ENCODE results near the gene DMD. TPM values are rescaled to one million over a fixed set of nuclear protein-coding genes. Genes with fewer than 3 reads are reported as not detected.

Gene DMD
- total RNA-seq, 1 donor from 2014 or later: 30.6 TPM

DNA sequence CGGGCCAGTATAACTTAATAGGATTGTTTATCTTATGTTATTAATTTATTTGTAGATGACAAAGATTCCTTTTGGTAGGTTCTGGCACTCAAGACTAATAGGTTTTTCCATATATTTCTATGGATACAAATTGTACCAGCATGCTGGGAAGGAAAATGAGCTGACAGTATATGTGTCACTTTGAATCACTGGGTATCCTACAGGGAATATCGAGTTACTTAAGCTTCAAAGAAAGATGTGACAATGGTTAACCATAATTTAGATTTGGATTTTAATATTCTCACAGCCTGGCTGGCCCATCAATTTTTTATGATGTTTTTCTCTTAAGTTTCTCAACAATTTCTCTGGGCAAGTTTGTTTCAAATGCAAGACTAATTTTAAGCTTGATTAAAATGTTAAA is 1640.7 kb downstream of the DMD start:
- Histone ChIP-seq H4K20me1 (ENCODE audit: low read depth) (no peaks in the 10 kb centered on the region), H3K27me3 (no peaks in the 10 kb centered on the region), H3K27ac (no peak overlapping the region), H3F3A (ENCODE audit: low read depth) (no peaks in the 10 kb centered on the region), H3K4me2 (no peak overlapping the region), H3K4me3 (no peak overlapping the region), H3K9me3 (ENCODE audit: low read depth) (peaks cover 9% of the 10 kb centered on the region), H3K4me1 (no peaks in the 10 kb centered on the region), H3K79me2 (ENCODE audit: low read depth) (no peaks in the 10 kb centered on the region), H2AFZ (replicated peaks) (no peak overlapping the region), H3K9ac (no peak overlapping the region), H3K36me3 (no peaks in the 10 kb centered on the region)
- no peak for TF ChIP-seq EZH2 (IDR thresholded peaks at IDR 0.05)
- TF ChIP-seq, protein P1, sequence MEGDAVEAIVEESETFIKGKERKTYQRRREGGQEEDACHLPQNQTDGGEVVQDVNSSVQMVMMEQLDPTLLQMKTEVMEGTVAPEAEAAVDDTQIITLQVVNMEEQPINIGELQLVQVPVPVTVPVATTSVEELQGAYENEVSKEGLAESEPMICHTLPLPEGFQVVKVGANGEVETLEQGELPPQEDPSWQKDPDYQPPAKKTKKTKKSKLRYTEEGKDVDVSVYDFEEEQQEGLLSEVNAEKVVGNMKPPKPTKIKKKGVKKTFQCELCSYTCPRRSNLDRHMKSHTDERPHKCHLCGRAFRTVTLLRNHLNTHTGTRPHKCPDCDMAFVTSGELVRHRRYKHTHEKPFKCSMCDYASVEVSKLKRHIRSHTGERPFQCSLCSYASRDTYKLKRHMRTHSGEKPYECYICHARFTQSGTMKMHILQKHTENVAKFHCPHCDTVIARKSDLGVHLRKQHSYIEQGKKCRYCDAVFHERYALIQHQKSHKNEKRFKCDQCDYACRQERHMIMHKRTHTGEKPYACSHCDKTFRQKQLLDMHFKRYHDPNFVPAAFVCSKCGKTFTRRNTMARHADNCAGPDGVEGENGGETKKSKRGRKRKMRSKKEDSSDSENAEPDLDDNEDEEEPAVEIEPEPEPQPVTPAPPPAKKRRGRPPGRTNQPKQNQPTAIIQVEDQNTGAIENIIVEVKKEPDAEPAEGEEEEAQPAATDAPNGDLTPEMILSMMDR (IDR thresholded peaks at IDR 0.05): no peak
- no peak for TF ChIP-seq EZH2phosphoT487 (IDR thresholded peaks at IDR 0.05)
- no peak overlapping the region for H3K27ac Mint-ChIP-seq
- H3K4me1 Mint-ChIP-seq: no peaks in the 10 kb centered on the region
- H3K36me3 Mint-ChIP-seq: no peaks in the 10 kb centered on the region
- DNase-seq (ENCODE audit: low spot score): no peak
- no peak overlapping the region for H3K4me3 Mint-ChIP-seq
- no peaks in the 10 kb centered on the region for H3K27me3 Mint-ChIP-seq (ENCODE audit: insufficient read depth, low read depth)
- H3K9me3 Mint-ChIP-seq: no peaks in the 10 kb centered on the region

DNA sequence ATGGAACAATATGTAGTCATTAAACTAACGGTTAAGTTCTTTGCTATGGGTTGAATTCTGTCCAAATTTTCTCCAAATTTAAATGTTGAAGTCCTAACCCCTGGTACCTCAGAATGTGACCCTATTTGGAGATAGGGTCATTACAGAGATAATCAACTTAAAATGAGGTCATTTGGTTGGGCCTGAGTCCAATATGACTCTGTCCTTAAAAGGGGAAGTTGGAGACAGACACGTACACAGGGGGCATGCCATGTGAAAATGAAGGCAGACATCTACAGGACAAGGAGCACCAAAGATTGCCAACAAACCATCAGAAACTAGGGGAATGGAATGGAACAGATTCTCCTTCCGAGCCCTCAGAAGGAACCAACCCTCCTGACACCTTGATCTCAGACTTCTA is 1647.6 kb downstream of the DMD start:
- no peak overlapping the region for H3K4me3 Mint-ChIP-seq
- no peaks in the 10 kb centered on the region for H3K27me3 Mint-ChIP-seq (ENCODE audit: insufficient read depth, low read depth)

DNA sequence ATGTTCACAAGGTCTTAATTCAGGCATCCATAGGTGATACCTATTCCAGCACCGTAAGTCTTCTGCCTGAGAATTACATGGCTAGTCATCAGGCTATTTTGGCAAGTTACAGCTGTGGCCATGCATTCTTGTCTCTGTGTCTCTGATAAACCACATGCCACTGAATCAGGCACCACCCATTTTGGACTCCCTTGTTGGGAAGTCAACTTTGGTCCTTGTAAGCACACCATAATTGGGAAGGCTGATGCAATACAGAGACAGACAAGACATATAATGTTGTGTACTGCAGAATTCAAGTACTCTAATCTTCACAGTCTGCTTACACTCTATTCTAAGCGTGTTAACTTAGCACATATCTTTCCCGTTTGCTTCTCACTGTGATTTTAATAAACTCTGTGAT is 1655.8 kb downstream of the DMD start:
- peaks cover 5% of the 10 kb centered on the region for H3K36me3 Mint-ChIP-seq
- TF ChIP-seq, protein P1 (IDR thresholded peaks at IDR 0.05): no peak
- H3K36me3 ChIP-seq: no peaks in the 10 kb centered on the region

More for the DNA sequence above, 1647.6 kb downstream of the DMD start:
- Histone ChIP-seq H3K4me3 (no peak overlapping the region), H2AFZ (replicated peaks) (no peak overlapping the region), H3K9ac (no peak overlapping the region), H3F3A (ENCODE audit: low read depth) (no peaks in the 10 kb centered on the region), H3K27me3 (no peaks in the 10 kb centered on the region), H3K79me2 (ENCODE audit: low read depth) (no peaks in the 10 kb centered on the region), H4K20me1 (ENCODE audit: low read depth) (no peaks in the 10 kb centered on the region), H3K9me3 (ENCODE audit: low read depth) (peaks cover 3% of the 10 kb centered on the region), H3K4me2 (no peak overlapping the region), H3K4me1 (no peaks in the 10 kb centered on the region), H3K36me3 (no peaks in the 10 kb centered on the region), H3K27ac (no peak overlapping the region)
- DNase-seq (ENCODE audit: low spot score): no peak
- Mint-ChIP-seq H3K4me1 (no peaks in the 10 kb centered on the region), H3K9me3 (peaks cover 3% of the 10 kb centered on the region), H3K27ac (peak overlapping the region; percentile 60), H3K36me3 (peaks cover 5% of the 10 kb centered on the region)
- TF ChIP-seq EZH2phosphoT487 (IDR thresholded peaks at IDR 0.05) (no peak), EZH2 (IDR thresholded peaks at IDR 0.05) (no peak)
- TF ChIP-seq, protein P1 (IDR thresholded peaks at IDR 0.05): no peak

More for the DNA sequence above, 1655.8 kb downstream of the DMD start:
- no peaks in the 10 kb centered on the region for H3K9me3 ChIP-seq (ENCODE audit: low read depth)
- H3K27me3 ChIP-seq: no peaks in the 10 kb centered on the region
- no peak overlapping the region for H2AFZ ChIP-seq (replicated peaks)
- Mint-ChIP-seq H3K4me1 (peaks cover 7% of the 10 kb centered on the region), H3K9me3 (peaks cover 4% of the 10 kb centered on the region), H3K4me3 (no peak overlapping the region), H3K27me3 (ENCODE audit: insufficient read depth, low read depth) (no peaks in the 10 kb centered on the region), H3K27ac (no peak overlapping the region)
- no peak overlapping the region for H3K27ac ChIP-seq
- H3K4me1 ChIP-seq: no peaks in the 10 kb centered on the region
- no peaks in the 10 kb centered on the region for H3K79me2 ChIP-seq (ENCODE audit: low read depth)
- H3K4me3 ChIP-seq: no peak overlapping the region
- no peak overlapping the region for H3K9ac ChIP-seq
- DNase-seq (ENCODE audit: low spot score): no peak
- H4K20me1 ChIP-seq (ENCODE audit: low read depth): no peaks in the 10 kb centered on the region
- no peaks in the 10 kb centered on the region for H3F3A ChIP-seq (ENCODE audit: low read depth)
- no peak overlapping the region for H3K4me2 ChIP-seq

Data from neural progenitor cell (in vitro differentiated cells).